HG03045 (cell line): ENCODE results near the gene BTBD6.

Experiments
- ATAC-seq: cut with Tn5 transposase; IDR thresholded peaks from one replicate; pipeline ENCODE4 v1.9.1; 2021; ENCODE audit warnings: mild to moderate bottlenecking, moderate library complexity; ENCODE audit not compliant: unreplicated experiment

The BTBD6 gene

DNA sequence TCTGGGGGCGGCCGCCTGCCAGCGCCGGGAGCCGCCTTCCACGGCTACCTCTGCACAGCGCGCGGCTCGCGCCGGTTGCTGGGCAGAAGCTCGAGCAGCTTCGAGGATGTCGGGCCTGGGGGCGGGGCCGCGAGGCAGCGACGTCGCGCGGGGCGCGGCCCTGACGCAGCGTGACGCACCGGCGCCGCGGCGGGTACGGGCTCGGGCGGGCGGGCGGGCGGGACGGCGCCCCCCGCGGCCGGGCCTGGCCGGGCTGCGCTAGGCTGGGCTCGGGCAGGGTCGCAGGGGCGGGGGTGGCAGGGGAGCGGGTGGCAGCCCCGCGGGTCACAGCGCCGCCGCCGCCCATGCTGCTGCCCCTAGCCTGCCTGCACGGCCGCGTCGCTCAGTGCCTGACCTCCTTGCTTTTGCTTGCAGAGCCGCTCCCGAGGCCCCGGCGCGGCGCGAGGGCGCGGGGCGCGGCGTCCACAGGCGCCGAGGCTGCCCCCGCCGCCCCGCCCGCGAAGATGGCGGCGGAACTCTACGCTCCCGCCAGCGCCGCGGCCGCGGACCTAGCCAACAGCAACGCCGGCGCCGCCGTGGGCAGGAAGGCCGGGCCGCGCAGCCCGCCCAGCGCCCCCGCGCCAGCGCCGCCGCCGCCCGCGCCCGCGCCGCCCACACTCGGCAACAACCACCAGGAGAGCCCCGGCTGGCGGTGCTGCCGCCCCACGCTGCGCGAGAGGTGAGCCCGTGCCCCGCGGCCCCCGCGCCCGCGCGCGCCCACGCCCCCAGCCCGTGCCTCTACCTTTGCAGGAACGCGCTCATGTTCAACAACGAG is at the start of gene BTBD6:
BTBD6 (plus strand) TSS at position 166 of the 814 bp plus-strand sequence; CDS start at position 345, 179 bp downstream.
- peak; percentile 81 for ATAC-seq

DNA sequence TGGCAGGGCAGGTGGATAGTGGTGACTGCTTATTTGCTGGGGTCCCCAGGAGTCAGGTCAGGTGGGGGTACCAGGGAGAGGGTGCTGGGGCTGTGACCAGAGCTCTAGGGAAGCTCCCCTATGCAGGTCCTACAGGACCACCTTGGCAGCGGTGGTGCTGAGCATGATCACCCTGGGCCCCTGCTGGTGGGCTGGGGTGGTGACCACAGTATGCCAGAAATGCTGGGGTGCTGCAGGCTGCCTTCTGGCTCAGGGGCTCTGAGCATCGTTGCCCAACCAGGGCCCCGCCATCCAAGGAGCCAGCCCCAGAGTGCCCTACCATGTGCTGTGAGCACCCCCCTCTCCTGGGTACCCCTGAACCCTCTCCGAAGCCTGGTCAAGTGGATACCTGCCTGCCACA is 49.7 kb upstream of the BTBD6 start:
- no peak for ATAC-seq

DNA sequence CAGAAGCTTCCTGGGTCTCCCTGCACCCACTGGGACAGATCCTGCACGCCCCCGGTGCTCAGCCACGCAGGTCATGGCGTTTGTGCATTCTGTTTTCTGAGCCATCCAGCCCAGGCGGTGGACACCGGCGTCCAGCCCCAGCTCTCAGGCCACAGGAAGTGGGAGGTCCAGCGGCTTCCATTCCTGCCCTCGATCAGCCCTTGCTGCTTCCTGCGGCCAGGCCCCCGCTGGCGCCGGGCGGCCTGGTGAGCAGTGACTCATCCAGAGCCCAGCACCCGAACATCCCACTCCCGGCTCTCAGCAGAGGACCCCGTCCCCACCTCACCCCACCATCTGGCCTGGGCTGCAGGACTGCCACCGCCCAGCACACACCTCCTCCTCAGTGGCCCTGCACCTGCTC is 49.2 kb upstream of the BTBD6 start:
- ATAC-seq: no peak

- ATAC-seq: no peak
Measured at GRCh38 chr14:105200074-105200473, 48.3 kb upstream of the BTBD6 start.

- no peak for ATAC-seq
Measured at GRCh38 chr14:105200641-105201040, 47.7 kb upstream of the BTBD6 start.

DNA sequence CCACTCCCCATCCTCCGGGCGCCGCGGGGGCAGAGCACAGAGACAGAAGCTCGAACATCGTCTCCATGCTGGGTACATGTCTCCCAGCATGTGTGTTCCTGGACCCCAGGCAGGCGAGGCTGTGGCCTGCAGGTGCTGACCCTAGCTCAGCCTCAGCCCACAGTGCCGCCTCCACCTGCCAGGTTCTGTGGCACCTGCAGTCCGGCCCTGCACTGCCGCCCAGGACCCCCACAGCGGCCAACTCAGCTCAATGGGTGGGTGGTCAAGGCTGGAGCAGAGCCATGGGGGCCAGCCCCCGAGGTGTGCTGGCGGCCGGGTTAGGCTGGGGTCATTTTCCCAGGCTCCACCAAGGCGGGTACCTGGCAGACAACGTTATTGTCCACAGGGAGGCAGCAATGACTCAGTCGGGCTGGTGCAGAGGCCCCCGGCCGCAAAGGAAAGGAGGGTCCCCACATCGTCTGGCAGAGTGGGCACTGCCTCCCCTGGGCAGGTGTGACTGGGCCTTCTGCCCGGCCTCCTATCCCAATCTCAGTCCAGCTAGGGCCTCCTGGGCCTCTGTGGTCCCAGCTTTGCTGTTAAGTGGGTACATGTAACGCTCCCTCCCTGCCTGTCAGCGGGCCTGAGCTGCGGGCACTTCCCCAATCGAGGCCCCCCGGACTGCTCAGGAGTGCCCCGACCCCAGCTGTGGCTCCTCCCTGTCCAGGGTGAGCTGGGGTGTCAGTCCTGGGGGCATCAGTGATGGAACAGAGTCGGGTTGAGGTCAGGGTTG is 47.0 kb upstream of the BTBD6 start:
- no peak for ATAC-seq

GRCh38 chr14:105201925-105202513 is 46.3 kb upstream of the BTBD6 start:
- no peak for ATAC-seq

DNA sequence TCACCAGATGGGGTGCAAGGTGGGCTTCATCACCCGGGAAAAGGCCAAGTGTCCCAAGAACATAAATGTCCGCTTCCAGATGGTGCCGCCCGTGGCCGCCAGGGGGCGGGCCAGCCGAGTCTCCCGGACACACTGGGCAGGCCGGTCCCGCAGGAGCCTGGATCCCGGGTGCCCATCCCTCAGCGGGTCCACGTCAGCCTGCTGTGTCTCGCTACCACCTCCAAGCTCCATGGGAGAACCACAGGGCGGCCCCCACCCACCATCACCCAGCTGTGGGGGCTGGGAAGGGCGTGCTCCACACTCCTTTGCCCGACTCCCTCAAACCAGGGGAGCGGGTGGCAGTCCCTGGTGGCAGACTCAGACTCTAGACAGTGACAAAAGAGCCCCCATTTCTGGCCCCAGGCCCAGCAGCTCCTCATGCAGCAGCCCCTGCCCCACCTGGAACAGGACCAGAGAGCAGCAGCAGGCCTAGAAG is 45.2 kb upstream of the BTBD6 start:
- ATAC-seq: no peak

GRCh38 chr14:105203701-105204100 is 44.6 kb upstream of the BTBD6 start:
- ATAC-seq: no peak

- no peak for ATAC-seq
Measured at GRCh38 chr14:105204206-105204930, 44.0 kb upstream of the BTBD6 start.

DNA sequence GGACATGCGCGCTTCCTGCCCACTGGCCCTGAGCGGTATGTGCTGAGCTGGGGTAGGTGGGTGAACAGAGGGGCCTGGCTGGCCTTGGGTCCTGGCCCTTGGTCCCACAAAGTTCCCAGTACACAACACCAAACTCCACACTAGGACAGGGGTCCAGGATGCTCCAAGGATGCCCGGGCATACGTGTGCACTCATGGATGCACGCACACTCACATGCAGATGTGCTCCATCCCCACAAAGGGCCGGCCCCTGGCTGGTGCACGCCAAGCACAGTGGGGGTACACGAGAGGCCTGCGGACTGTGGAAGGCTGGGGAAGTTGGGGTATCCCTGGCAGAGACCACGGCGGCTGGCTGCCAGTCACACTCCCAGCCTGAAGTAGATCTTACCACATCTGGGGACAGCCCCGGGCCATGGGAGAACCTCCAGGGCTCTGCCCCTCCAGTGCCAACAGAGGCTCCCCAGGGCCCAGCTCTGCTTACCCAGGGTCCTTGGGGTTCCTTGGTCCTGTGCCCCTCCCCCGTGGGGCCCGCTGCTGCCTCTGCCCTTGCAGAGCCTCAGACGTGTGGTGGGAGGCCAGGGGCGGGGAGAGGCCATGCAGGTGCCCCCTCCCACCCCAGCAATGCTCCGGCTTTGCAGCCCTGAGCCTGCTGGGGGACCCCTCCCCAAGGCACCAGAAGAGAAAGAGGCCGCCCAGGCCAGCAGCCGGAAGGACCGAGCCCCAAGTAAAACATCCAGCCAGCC is 43.2 kb upstream of the BTBD6 start:
- no peak for ATAC-seq

- ATAC-seq: no peak
Measured at GRCh38 chr14:105205673-105206208, 42.6 kb upstream of the BTBD6 start.

DNA sequence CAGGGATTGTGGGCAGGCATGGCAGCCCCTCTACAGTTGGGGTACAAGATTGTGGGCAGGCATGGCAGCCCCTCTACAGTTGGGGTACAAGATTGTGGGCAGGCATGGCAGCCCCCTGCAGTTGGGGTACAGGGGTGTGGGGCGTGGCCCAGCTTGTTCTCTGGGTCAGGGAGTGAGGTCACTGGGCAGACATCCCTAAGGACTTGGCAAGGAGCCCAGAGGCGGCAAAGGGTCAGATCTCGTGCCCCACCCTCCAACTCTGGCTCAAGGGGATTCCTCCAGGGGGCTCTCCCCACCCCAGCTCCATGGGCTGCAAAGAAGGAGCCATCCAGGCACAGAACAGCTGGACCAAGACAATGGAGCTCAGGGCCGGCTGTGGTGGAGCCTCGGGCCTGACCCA is 41.5 kb upstream of the BTBD6 start:
- ATAC-seq: no peak

DNA sequence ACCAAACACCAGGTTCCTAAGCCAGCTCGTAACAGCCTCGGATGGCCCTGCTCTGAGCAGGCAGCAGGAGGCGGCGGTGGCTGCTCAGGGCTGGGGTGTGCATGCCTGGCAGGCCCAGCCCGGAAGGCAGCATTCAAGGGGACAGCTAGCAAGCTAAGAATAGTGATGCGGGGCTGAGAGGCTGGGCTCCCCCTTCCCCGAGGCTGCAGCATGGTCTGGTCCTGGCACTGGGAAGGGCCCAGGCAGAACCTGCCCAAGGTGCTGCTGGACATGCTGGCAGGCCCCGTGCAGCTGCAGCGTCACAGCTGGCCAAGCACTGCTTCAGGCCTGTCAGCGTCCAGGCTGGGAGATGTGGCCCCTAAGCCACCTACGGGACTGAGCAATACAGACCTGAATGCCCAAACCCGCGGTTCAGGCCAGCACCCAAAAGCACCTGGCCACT is 40.9 kb upstream of the BTBD6 start:
- ATAC-seq: no peak

DNA sequence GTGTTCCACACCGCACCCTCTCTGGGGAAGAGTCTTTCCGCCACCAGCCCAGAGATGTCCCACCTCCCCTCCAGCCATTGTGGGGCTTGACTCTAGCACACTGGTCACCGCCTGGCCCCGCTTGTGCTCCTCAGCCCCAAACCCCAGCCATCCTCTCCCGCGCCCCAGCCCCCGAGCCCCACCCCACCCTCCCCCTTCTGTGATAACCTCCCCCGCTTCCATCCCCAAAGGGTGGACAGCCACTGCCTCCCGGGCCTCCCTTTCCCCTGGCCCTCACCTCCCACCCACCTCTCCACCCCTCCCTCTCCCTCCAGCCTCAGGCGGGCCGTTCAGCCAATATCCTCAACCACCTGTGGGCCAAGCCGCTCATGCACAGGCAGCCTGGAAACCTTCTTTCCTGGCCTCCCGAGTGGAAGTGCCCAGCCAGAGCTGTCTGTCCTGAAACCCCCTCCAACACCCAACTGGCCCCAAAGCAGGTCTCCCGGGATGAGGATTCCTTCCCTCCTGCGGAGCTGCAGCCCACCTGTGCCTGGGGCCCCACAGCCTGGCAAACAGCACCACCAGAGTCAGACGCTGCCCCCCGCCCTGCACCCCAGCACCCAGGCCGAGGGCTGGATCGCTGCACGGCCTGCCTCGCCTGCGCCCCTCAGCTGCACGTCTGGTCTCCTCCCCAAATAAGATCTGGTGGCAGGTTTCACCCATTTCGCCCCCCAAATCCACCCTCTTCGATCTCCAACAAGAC is 40.2 kb upstream of the BTBD6 start:
- ATAC-seq: no peak

DNA sequence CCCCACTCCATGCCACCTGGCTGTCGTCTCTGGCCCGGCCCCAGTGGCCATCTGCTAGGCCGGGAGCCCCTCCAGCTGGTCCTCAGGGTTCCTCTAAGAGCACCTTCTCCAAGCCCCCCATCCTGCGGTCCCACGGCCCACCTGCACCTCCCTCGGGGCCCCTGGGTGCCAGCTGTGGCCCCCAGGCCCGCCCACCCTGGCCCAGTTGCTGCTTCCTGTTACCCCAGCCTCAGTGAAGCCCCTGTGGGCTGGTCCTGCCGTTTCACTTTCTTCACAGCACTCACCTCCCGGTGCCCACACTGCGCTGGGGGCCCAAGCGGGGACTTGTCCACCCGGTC is 39.6 kb upstream of the BTBD6 start:
- no peak for ATAC-seq

GRCh38 chr14:105209091-105209490 is 39.2 kb upstream of the BTBD6 start:
- no peak for ATAC-seq

GRCh38 chr14:105209646-105210045 is 38.7 kb upstream of the BTBD6 start:
- ATAC-seq: no peak

- ATAC-seq: no peak
Measured at GRCh38 chr14:105210266-105211025, 37.9 kb upstream of the BTBD6 start.
